SK-N-SH (cell line): ENCODE measurements around the gene TMEM245.

ENCODE experiments used
- JUND ChIP-seq: IDR thresholded peaks from 2 replicates; pipeline ENCODE4 v1.4.0; 2012
- MEF2A ChIP-seq: IDR thresholded peaks from 2 replicates; pipeline ENCODE4 v1.4.0; 2012; ENCODE audit warnings: low read depth, borderline replicate concordance
- POLR2AphosphoS5 ChIP-seq: IDR thresholded peaks from 2 replicates; pipeline ENCODE4 v1.6.1; 2012; ENCODE audit warnings: low read depth, low read length
- SIN3A ChIP-seq: IDR thresholded peaks from 2 replicates; pipeline ENCODE4 v1.6.1; 2012; ENCODE audit warnings: low read depth, mild to moderate bottlenecking, low read length, moderate library complexity, borderline replicate concordance
- SMC3 ChIP-seq: IDR thresholded peaks from 2 replicates; pipeline ENCODE4 v1.6.1; 2012; ENCODE audit warnings: low read depth, low read length, improper control_type of control experiment
- TAF1 ChIP-seq: IDR thresholded peaks from 2 replicates; pipeline ENCODE4 v1.6.1; 2012; ENCODE audit warnings: low read depth, mild to moderate bottlenecking, low read length, moderate library complexity, borderline replicate concordance
- TEAD4 ChIP-seq: IDR thresholded peaks from 2 replicates; pipeline ENCODE4 v1.4.0; 2012; ENCODE audit warnings: mild to moderate bottlenecking, borderline replicate concordance; ENCODE audit not compliant: insufficient read depth
- TF ChIP-seq, protein P1 (sequence below): IDR thresholded peaks from 2 replicates; pipeline ENCODE4 v1.4.0; 2012; ENCODE audit warnings: low read depth
- TF ChIP-seq, protein P2 (sequence below): fragments of 200-600 bp; sonication (generic); IDR thresholded peaks from 2 replicates; pipeline ENCODE4 v1.6.1; 2017; ENCODE audit warnings: antibody characterized with exemption, mild to moderate bottlenecking, moderate library complexity
- TF ChIP-seq, protein P3 (sequence below): IDR thresholded peaks from 2 replicates; pipeline ENCODE4 v1.4.0; 2012; ENCODE audit warnings: low read depth, borderline replicate concordance
- TF ChIP-seq, protein P4 (sequence below): IDR thresholded peaks from 2 replicates; pipeline ENCODE4 v1.6.1; 2012; ENCODE audit warnings: mild to moderate bottlenecking, low read depth, low read length, moderate library complexity
- TF ChIP-seq, protein P5 (sequence below): IDR thresholded peaks from 2 replicates; pipeline ENCODE4; 2012

DNA sequence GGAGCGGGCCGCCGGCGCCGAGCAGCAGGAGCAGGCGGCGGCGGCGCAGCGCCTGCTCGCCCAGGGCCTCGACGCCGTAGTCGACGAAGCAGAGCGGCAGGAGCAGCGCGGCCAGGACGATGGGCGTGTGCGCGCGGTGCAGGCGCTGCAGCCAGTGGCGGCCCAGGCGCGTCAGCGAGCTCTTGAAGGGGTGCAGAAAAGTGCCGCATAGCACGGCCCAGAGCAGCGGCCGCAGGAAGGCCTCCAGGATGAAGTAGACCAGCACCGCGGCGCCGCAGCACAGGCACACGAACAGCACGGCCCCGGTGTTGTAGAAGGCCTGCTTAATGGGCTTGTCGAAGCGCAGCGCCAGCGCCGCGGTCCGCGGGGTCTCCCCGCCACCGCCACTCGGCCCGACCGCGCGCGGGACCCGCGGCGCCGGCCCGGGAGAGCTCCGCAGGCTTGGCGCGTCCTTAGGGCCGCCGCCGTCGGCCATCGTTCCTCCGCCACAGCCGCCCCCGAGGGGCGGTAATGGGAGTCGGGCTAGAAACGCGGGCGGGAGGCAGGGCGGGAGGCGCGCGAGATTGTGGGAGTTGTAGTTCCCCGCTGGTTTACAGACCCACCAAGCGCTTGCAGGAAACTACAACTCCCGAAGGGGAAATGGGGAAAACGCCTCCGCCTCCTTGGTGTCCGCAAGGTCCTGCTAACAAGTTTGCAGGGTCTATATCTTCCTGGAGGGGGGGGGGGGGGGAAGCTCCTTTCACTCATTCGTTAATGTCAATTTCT is at the start of gene TMEM245:
- TF ChIP-seq, protein P1, sequence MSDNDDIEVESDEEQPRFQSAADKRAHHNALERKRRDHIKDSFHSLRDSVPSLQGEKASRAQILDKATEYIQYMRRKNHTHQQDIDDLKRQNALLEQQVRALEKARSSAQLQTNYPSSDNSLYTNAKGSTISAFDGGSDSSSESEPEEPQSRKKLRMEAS, result peak; percentile 30; the same call in 1 of the 2 replicates
- TF ChIP-seq, protein P2, sequence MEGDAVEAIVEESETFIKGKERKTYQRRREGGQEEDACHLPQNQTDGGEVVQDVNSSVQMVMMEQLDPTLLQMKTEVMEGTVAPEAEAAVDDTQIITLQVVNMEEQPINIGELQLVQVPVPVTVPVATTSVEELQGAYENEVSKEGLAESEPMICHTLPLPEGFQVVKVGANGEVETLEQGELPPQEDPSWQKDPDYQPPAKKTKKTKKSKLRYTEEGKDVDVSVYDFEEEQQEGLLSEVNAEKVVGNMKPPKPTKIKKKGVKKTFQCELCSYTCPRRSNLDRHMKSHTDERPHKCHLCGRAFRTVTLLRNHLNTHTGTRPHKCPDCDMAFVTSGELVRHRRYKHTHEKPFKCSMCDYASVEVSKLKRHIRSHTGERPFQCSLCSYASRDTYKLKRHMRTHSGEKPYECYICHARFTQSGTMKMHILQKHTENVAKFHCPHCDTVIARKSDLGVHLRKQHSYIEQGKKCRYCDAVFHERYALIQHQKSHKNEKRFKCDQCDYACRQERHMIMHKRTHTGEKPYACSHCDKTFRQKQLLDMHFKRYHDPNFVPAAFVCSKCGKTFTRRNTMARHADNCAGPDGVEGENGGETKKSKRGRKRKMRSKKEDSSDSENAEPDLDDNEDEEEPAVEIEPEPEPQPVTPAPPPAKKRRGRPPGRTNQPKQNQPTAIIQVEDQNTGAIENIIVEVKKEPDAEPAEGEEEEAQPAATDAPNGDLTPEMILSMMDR, result no peak
- TF ChIP-seq JUND (no peak), POLR2AphosphoS5 (peak; percentile 76), TEAD4 (no peak), SMC3 (no peak), TAF1 (peak; percentile 79), SIN3A (peak; percentile 94; the same call in 1 of the 2 replicates), MEF2A (no peak)
- TF ChIP-seq, protein P3, sequence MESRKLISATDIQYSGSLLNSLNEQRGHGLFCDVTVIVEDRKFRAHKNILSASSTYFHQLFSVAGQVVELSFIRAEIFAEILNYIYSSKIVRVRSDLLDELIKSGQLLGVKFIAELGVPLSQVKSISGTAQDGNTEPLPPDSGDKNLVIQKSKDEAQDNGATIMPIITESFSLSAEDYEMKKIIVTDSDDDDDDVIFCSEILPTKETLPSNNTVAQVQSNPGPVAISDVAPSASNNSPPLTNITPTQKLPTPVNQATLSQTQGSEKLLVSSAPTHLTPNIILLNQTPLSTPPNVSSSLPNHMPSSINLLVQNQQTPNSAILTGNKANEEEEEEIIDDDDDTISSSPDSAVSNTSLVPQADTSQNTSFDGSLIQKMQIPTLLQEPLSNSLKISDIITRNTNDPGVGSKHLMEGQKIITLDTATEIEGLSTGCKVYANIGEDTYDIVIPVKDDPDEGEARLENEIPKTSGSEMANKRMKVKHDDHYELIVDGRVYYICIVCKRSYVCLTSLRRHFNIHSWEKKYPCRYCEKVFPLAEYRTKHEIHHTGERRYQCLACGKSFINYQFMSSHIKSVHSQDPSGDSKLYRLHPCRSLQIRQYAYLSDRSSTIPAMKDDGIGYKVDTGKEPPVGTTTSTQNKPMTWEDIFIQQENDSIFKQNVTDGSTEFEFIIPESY, result no peak; the same call in 1 of the 2 replicates
- TF ChIP-seq, protein P4, sequence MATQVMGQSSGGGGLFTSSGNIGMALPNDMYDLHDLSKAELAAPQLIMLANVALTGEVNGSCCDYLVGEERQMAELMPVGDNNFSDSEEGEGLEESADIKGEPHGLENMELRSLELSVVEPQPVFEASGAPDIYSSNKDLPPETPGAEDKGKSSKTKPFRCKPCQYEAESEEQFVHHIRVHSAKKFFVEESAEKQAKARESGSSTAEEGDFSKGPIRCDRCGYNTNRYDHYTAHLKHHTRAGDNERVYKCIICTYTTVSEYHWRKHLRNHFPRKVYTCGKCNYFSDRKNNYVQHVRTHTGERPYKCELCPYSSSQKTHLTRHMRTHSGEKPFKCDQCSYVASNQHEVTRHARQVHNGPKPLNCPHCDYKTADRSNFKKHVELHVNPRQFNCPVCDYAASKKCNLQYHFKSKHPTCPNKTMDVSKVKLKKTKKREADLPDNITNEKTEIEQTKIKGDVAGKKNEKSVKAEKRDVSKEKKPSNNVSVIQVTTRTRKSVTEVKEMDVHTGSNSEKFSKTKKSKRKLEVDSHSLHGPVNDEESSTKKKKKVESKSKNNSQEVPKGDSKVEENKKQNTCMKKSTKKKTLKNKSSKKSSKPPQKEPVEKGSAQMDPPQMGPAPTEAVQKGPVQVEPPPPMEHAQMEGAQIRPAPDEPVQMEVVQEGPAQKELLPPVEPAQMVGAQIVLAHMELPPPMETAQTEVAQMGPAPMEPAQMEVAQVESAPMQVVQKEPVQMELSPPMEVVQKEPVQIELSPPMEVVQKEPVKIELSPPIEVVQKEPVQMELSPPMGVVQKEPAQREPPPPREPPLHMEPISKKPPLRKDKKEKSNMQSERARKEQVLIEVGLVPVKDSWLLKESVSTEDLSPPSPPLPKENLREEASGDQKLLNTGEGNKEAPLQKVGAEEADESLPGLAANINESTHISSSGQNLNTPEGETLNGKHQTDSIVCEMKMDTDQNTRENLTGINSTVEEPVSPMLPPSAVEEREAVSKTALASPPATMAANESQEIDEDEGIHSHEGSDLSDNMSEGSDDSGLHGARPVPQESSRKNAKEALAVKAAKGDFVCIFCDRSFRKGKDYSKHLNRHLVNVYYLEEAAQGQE, result no peak
- TF ChIP-seq, protein P5, sequence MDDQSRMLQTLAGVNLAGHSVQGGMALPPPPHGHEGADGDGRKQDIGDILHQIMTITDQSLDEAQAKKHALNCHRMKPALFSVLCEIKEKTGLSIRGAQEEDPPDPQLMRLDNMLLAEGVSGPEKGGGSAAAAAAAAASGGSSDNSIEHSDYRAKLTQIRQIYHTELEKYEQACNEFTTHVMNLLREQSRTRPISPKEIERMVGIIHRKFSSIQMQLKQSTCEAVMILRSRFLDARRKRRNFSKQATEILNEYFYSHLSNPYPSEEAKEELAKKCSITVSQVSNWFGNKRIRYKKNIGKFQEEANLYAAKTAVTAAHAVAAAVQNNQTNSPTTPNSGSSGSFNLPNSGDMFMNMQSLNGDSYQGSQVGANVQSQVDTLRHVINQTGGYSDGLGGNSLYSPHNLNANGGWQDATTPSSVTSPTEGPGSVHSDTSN, result peak; percentile 60
